IPS DF 19.7 (cell line): Measurements from ENCODE around the gene MMAB.

Source experiments
- DNase-seq: peaks from one replicate; pipeline ENCODE4 v3.0.0-alpha.2; 2013; ENCODE audit warnings: low read depth, low spot score

The MMAB gene

GRCh38 chr12:109583733-109584132 lies 10.4 kb upstream of the MMAB start:
- no peak for DNase-seq

DNA sequence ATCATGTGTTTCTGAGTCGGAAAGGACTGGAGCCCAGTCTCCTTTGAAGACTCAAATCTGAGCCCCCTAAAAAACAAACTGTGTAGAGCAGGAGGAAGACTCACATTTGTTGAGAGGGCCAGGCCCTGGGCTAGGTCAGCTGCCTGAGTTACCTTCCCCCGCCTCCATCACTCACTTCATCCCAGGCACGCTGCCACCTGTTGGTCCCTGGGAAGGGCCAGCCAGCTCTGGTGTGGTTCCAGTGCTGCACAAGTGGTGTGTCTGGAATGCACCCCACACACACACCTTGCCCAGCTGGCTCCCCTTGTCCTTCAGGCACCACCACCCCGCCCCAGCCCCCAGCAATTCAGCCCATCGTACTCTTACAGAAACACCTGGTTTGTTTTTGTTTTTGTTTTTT lies 9.3 kb upstream of the MMAB start:
- DNase-seq: no peak

DNA sequence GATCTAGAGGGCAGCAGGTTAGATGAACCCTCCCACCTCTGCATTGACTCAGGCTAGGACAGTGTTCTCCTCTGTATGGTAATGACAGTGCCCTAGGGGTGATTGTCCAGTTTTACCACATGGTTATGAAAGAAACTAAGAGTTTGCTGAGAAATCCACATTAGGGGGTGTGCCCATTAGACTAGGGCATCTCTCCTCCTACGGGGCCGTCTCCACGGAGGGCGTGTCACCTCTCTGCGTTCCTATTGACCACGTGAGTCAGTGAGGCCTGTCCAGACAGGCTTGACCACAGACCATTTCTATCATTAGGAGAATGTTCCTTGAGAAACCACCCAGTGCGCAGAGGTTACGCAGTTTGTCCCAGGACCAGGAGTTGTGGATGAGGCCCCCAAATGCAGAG lies 8.6 kb upstream of the MMAB start:
- no peak for DNase-seq

DNA sequence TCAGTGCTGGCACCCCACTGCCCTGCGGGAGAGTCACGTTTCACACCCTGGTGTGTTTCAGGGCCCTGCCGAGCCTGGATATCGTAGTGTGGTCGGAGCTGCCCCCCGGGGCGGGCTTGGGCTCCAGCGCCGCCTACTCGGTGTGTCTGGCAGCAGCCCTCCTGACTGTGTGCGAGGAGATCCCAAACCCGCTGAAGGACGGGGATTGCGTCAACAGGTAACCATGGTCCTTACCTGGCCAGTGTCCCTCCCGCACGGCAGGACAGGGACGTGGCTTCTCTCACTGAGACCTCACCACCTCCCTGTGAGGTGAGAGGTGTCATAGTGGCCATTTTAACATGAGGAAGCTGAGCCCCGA lies 8.0 kb upstream of the MMAB start:
- no peak for DNase-seq

GRCh38 chr12:109580684-109581333 lies 7.5 kb upstream of the MMAB start:
- DNase-seq: no peak

GRCh38 chr12:109580272-109580671 lies 7.0 kb upstream of the MMAB start:
- DNase-seq: no peak

- DNase-seq: no peak
Observed at GRCh38 chr12:109579639-109580038, 6.3 kb upstream of the MMAB start.

- DNase-seq: no peak
Observed at GRCh38 chr12:109578330-109578927, 5.1 kb upstream of the MMAB start.

DNA sequence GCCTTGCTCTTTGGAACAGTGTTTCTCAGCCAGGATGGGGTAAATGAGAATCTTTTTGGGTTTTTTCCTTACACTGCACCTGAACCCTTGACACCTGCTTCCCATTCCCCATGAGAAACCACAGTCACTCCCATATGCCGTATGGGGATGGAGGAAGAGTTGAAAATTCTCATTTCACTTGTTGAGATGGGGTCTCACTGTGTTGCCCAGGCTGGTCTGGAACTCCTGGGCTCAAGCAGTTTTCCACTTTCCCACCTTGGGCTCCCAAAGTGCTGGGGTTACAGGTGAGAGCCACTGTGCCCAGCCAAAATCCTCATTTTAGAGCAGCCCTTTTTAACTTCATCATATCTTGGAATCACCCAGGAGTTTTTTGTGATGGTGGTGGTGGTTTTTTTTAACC lies 4.0 kb upstream of the MMAB start:
- DNase-seq: no peak

DNA sequence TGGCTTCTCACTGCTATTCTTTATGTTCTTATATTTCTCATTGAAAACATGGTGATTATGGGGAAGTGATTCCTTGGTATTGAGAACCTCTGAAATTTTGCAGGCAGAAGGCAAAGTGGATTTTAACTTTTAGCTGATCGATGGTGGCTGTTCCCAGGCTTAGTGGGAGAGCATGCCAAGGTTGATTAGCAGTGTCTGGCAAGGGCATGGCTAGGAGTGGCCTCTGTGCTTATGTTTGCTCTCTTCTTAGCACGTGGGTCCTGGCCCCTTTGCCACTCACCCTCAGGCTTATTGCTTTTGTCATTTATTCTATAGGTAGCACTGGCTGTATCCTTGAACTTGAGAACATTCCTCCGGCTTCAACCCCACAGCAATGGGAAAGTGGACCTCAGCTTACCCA lies 2.4 kb upstream of the MMAB start:
- DNase-seq: no peak

GRCh38 chr12:109573914-109574244 lies 575 bp upstream of the MMAB start:
- no peak for DNase-seq

- no peak for DNase-seq
Observed at GRCh38 chr12:109572506-109572845, 828 bp downstream of the MMAB start.

DNA sequence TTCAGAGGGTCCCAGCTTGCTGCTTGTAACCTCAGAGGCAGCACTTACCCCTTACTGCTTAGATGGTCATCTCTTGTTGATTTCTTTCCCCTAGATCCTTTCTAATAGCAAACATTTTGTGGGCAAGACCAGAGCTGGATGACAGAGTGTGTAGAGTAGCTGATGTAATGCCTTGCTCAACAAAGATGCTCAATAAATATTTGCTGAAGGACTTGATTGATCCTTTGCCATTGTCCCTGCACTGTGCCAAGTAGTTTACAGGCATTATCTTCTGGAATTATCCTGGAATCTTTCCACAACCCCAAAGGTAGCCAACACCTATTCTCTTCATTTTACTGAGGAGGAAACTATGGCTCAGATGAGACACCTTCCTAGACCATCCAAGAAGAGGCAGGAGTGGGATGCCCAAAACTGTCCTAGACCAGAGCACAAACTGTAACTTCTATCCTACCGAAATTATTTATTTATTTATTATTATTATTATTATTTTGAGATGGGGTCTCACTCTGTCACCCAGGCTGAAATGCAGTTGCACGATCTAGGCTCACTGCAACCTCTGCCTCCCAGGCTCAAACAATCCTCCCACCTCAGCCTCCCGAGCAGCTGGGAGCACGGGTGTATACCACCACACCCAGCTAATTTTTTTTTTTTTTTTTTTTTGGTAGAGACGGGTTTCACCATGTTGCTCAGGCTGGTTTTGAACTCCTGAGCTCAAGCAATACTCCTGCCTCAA lies 1.4 kb downstream of the MMAB start:
- no peak for DNase-seq

DNA sequence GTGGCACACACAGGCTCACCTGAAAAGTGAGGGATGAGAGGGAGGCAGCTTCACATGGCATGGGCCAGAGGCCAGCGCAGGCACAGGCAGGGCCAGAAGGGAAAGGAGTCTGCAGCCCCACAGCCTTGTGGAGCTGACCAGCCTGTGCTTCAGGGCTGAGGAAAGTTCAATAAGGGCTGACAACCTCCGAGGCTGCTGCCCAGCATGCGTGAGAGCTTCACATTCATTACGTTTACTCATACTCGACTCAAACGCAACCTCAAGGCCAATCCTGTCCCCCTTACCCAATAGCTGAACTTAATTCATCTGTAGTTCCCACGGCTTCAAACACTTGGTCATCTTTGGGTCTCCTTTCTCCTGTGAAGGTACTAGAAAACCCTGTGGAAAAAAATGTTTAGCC lies 4.8 kb downstream of the MMAB start:
- DNase-seq: no peak

GRCh38 chr12:109567967-109568366 lies 5.3 kb downstream of the MMAB start:
- DNase-seq: no peak

DNA sequence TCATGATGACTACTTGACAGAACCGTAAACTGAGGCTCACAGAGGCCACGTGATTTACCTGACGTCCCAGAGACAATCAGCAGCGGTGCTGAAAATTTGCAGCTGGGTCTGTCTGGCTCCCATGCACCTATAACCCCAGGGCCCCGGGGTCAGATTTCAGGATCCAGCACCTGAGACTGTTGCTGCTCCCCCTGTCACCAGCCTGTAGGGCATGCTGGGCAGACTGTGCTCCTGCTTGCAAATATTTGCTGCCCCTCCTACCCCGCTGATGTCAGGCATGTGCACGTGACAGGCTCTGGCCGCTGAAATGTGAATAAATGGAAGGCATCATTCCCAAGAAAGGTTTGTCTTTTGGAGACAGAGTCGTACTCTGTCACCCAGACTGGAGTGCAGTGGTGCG lies 6.0 kb downstream of the MMAB start:
- DNase-seq: no peak

DNA sequence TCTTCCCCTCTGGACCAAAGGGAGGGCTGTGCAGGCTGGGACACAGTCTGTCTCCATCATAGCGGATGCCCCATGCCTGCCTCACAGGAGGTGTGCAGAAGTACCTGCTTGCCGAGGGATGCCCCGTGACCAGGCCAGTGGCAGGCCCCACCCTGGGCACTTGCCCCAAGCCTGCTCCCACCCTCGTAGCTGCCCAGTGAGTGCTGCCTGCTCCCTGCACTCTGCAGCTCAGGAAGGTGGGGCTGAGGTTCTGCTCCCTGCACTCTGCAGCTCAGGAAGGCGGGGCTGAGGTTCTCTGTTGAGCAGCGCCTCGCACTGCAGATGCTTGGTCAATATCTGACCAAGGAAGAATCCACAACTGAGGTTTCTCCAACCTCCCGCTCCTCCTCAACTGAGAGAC lies 6.9 kb downstream of the MMAB start:
- no peak for DNase-seq

GRCh38 chr12:109563291-109564284 lies 9.7 kb downstream of the MMAB start:
- DNase-seq: no peak

GRCh38 chr12:109562871-109563270 lies 10.4 kb downstream of the MMAB start:
- DNase-seq: no peak

GRCh38 chr12:109561711-109562030 lies 11.6 kb downstream of the MMAB start:
- no peak for DNase-seq

- DNase-seq: no peak
Observed at GRCh38 chr12:109560867-109561710, 12.2 kb downstream of the MMAB start.

GRCh38 chr12:109559601-109560000 lies 13.7 kb downstream of the MMAB start:
- DNase-seq: no peak
